Glomerular endothelial cell (primary cell): ENCODE measurements around the gene ZNF277. TPM values are rescaled to one million over a fixed set of nuclear protein-coding genes. Genes with fewer than 3 reads are reported as not detected.
"Not testable (repeated sequence)": the region's sequence is repeated elsewhere in the genome, so short reads cannot be mapped to it uniquely, and the experiment has no call there.

ENCODE experiments used
- DNase-seq: peaks from one replicate; pipeline ENCODE4 v3.0.0-alpha.2; 2011; ENCODE audit warnings: low read depth, low spot score; ENCODE audit errors: extremely low read depth
- total RNA-seq: library from RNA; depleted of rRNA; stranded (reverse); fragments of >200 nt; gene quantifications from 2 replicates; pipeline ENCODE4 v1.2.3, GENCODE V29; 2015

ZNF277 gene
- total RNA-seq, 1 donor from 2014 or later = 17.0 TPM

GRCh38 chr7:112249967-112250366 lies 43.5 kb downstream of the ZNF277 start:
- DNase-seq = not testable (repeated sequence)

GRCh38 chr7:112252141-112252540 lies 45.6 kb downstream of the ZNF277 start:
- DNase-seq = no peak

- DNase-seq = no peak
Observed at GRCh38 chr7:112252691-112253090, 46.2 kb downstream of the ZNF277 start.

- DNase-seq = no peak
Observed at GRCh38 chr7:112254156-112254555, 47.7 kb downstream of the ZNF277 start.

GRCh38 chr7:112254709-112255387 lies 48.4 kb downstream of the ZNF277 start:
- no peak for DNase-seq

GRCh38 chr7:112255388-112255720 lies 48.9 kb downstream of the ZNF277 start:
- DNase-seq = no peak

- DNase-seq = no peak
Observed at GRCh38 chr7:112257073-112257472, 50.6 kb downstream of the ZNF277 start.

GRCh38 chr7:112260911-112261310 lies 54.4 kb downstream of the ZNF277 start:
- DNase-seq = no peak

GRCh38 chr7:112262036-112262435 lies 55.5 kb downstream of the ZNF277 start:
- DNase-seq = no peak

- no peak for DNase-seq
Observed at GRCh38 chr7:112262855-112263487, 56.5 kb downstream of the ZNF277 start.

- DNase-seq = no peak
Observed at GRCh38 chr7:112263519-112263918, 57.0 kb downstream of the ZNF277 start.

GRCh38 chr7:112266141-112266540 lies 59.6 kb downstream of the ZNF277 start:
- DNase-seq = no peak

- no peak for DNase-seq
Observed at GRCh38 chr7:112266595-112267270, 60.2 kb downstream of the ZNF277 start.

GRCh38 chr7:112267944-112268691 lies 61.6 kb downstream of the ZNF277 start:
- DNase-seq = no peak

GRCh38 chr7:112271162-112271561 lies 64.7 kb downstream of the ZNF277 start:
- no peak for DNase-seq

GRCh38 chr7:112272921-112273561 lies 66.5 kb downstream of the ZNF277 start:
- DNase-seq = no peak

GRCh38 chr7:112279042-112279441 lies 72.5 kb downstream of the ZNF277 start:
- DNase-seq = no peak

GRCh38 chr7:112280267-112280666 lies 73.8 kb downstream of the ZNF277 start:
- no peak for DNase-seq

GRCh38 chr7:112282476-112283188 lies 76.1 kb downstream of the ZNF277 start:
- no peak for DNase-seq

GRCh38 chr7:112283382-112283910 lies 77.0 kb downstream of the ZNF277 start:
- DNase-seq = no peak
